Cardiac fibroblast (primary cell): ENCODE results near the gene RIN1.
"Not testable (repeated sequence)": the region's sequence is repeated elsewhere in the genome, so short reads cannot be mapped to it uniquely, and the experiment has no call there.

Experiments
- DNase-seq, 2 donors: peaks; one replicate each; pipeline versions ENCODE4 v3.0.0 to v3.0.0-alpha.2; 2010; ENCODE audit warnings: low read depth in 2 of 2
- H3K4me3 ChIP-seq, 2 donors: replicated peaks in 1 of 2; 1 replicate in 1 of 2; 2 replicates in 1 of 2; pipeline ENCODE4 v1.5.1; 2011; ENCODE audit warnings: low read depth in 2 of 2, low read length in 2 of 2, mild to moderate bottlenecking in 2 of 2, moderate library complexity in 1 of 2
- TF ChIP-seq, protein P1 (sequence below): IDR thresholded peaks from one replicate; pipeline ENCODE4 v1.5.1; 2011; ENCODE audit warnings: low read depth, mild to moderate bottlenecking, low read length, inconsistent platforms

The RIN1 gene

DNA sequence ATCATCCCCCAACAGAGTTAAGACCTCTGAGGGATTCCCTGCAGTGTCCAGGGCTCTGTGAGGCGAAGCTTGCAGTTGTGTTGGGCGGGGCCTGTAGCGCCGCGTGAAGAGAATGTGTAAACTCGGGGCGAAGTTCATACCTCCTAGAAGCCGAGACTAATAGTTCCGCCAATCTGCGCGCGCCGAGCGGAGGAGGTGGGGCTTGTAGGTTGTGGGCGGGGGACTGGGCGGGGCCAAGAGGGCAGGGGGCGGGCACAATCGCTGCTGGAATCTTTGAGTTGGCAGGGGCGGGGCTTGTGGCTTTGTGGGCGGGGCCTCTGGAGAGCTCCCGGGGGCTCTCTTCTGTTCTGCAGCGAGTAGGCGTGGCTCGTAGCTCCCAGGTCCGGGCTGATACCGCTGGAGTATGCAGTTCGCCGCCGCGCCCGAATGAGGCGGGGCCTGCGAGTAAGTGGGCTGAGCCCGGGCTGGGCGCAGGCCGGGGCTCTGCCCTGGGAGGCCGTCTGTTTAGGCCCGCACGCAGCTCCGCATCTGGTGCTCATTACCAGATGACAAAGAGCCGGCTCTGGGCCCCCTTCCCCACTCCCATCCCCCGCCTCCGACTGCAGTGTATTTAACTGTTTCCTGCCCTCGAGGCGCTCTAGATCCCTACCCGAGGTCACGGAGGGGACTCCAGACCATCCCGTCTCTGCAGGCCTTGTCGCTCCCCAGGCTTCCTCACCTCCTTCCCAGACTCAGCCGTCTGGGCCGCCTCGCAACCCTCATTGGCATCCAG, 23.5 kb downstream of the RIN1 start:
- H3K4me3 ChIP-seq = peak overlapping the region; percentile 63 to 65
- DNase-seq = peak; percentile 99 to 100
- TF ChIP-seq, protein P1, sequence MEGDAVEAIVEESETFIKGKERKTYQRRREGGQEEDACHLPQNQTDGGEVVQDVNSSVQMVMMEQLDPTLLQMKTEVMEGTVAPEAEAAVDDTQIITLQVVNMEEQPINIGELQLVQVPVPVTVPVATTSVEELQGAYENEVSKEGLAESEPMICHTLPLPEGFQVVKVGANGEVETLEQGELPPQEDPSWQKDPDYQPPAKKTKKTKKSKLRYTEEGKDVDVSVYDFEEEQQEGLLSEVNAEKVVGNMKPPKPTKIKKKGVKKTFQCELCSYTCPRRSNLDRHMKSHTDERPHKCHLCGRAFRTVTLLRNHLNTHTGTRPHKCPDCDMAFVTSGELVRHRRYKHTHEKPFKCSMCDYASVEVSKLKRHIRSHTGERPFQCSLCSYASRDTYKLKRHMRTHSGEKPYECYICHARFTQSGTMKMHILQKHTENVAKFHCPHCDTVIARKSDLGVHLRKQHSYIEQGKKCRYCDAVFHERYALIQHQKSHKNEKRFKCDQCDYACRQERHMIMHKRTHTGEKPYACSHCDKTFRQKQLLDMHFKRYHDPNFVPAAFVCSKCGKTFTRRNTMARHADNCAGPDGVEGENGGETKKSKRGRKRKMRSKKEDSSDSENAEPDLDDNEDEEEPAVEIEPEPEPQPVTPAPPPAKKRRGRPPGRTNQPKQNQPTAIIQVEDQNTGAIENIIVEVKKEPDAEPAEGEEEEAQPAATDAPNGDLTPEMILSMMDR = no peak

DNA sequence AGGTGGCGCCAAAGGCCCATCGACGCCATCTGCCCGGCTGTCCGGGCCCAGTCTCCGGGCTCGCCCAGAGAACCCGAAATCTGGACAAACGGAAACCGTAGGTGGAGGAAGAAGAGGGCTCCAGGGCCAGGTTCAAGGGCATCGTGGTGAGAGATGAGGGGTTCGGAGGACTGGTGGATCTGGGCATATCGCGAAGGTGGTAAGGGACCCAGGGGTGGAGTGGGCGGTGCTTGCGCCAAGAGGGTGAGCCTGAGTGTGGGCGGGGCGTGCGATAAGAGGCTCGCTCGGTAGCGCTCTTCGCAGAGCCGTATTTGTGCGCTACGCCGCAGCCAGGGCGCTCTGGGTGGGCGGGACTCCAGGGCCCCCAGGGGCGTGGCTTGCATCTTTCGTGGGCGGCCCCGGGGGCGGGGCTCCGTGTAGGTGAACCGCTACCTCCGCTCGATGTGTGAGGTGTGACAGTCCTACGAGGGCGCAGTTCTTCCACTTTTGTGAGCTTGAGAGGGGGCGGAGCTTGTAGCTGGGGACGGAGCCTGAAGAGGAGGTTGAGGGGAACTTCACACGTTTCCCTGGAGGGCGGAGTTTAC, 24.2 kb downstream of the RIN1 start:
- H3K4me3 ChIP-seq = peak overlapping the region; percentile 46 to 58
- peak; percentile 94 to 97 for DNase-seq
- TF ChIP-seq, protein P1 = no peak

DNA sequence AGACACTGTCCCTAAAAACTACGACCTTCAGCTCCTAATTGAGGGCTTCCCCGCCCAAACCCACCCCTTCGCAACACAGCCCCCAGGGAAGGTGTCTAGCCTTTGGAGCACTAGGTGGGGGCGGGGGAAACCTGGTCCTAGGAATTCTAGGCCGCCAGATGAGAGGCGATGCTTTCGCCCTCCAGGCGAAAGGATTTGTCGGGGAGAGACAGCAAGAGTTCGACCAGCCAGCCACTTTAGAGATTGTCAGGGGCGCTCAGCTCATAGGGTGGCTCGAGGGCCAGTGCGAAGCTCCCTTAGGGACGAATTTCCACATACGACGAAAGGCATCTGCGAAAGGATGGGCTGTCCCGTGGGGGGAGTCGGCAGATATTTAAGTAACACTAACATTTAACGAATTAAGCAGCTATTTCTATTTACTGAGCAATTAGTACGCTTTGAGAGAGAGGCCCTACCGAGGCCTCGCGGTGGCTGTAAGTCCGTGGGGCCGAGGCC, 24.7 kb downstream of the RIN1 start:
- DNase-seq = no peak
- H3K4me3 ChIP-seq = peak overlapping the region; percentile 46 to 58
- TF ChIP-seq, protein P1 = peak; percentile 95

DNA sequence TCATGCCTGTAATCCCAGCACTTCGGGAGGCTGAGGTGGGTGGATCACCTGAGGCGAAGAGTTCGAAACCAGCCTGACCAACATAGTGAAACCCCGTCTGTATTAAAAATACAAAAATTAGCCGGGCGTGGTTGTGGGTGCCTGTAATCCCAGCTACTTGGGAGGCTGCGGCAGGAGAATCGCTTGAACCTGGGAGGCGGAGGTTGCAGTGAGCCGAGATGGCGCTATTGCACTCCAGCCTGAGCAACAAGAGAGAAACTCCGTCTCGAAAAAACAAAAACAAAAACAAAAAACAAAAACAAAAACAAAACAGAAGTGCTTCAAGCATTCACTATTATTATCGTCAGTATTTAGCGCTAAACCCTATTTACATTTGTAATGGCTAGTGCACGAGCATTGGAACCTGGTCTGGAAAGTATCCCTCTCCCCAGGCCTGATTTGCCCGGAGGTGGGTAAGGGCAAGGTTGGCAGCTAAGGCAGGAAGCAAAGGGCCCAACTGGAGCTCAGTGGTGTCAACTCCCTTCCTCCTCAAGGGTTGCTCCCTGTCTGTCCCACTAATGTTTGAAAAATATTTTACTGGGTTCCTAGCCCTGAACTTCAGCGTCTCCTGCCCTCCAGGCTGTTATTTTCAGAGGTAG, 25.3 kb downstream of the RIN1 start:
- not testable (repeated sequence) for DNase-seq, H3K4me3 ChIP-seq

DNA sequence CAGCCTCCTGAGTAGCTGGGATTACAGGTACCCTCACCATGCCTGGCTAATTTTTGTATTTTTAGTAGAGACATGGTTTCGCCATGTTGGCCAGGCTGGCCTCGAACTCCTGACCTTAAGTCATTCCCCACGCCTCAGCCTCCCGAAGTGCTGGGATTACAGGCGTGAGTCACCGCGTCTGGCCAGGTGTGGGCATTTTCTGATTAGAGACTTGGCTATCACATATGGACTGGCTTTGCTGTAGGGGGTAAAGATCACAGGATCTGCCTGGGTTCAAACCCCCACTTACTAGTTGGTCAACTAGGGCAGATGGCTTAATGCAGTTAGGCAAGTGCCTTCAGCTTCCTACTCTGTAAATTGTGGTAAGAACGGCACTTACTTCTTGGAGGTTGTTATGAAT, 25.9 kb downstream of the RIN1 start:
- no peak for DNase-seq
- no peak overlapping the region for H3K4me3 ChIP-seq
- TF ChIP-seq, protein P1 = no peak

DNA sequence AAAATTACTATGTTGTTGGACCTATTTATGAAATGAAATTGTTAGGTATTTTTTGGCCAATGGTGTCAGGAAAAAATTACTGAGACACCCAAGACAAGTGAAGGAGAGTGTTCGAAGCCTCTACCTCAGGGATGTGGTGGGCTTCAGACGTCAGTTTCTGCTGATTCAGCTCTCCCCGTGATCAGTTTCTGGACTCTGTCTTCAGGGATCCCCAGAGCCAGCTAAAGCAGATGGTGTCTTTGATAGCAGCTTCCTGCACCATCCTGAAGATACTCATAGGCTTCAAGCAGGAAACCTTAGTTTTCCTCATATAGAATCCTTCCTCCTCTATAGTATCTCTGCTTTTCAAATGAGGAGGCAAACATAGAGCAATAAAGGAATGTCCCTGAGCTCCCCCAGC, 26.8 kb downstream of the RIN1 start:
- TF ChIP-seq, protein P1 = no peak

DNA sequence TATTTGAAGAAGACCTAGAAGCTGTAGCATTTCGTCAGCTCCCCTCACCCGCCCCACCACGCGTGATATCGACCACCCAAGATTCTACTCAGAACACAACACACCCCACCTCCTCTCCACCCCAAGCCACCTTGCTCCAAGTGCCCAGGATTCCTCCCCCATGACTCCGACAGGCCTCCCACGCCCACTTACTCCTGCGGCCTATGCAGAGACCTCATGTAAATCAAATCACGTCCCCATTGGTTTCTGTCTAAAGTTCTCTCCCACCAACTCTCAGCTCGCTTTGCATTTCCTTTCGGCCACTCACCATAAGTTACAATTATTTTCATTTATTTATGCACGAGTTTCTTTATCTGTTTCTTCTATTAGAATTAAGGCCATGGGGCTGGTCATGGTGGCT, 33.6 kb downstream of the RIN1 start:
- no peak for DNase-seq
- no peak overlapping the region for H3K4me3 ChIP-seq
- TF ChIP-seq, protein P1 = no peak

More for the DNA sequence above, 26.8 kb downstream of the RIN1 start:
- DNase-seq = no peak
- no peak overlapping the region for H3K4me3 ChIP-seq
